ENCODE measurements around the gene RASA3.
"Not testable (repeated sequence)": the region's sequence is repeated elsewhere in the genome, so short reads cannot be mapped to it uniquely, and the experiment has no call there.

RASA3 gene

DNA sequence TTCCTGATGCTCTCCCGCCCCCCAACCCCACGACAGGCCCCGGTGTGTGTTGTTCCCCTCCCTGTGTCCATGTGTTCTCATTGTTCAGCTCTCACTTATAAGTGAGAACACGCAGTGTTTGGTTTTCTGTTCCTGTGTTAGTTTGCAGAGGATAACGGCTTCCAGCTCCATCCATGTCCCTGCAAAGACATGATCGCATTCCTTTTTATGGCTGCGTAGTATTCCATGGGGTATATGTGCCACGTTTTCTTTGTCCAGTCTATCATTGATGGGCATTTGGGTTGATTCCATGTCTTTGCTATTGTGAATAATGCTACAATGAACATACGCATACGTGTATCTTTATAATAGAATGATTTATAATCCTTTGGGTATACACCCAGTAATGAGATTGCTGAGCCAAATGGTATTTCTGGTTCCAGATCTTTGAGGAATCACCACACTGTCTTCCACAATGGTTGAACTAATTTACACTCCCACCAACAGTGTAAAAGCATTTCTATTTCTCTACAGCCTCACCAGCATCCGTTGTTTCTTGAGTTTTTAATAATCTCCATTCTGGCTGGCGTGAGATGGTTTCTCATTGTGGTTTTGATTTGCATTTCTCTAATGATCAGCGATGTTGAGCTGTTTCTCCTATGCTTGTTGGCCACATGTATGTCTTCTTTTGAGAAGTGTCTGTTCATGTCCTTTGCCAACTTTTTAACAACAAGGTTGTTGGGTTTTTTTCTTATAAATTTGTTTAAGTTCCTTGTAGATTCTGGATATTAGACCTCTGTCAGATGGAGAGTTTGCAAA is 26.6 kb upstream of the RASA3 start:
- DNase-seq (ENCODE audit: low read depth, low spot score); H3K4me3 ChIP-seq (ENCODE audit: low read length): not testable (repeated sequence)

GRCh38 chr13:114157869-114158495 is 25.6 kb upstream of the RASA3 start:
- H3K4me3 ChIP-seq (ENCODE audit: low read length): no peak overlapping the region
- DNase-seq (ENCODE audit: low read depth, low spot score): no peak

- H3K4me3 ChIP-seq (ENCODE audit: low read length): no peak overlapping the region
- DNase-seq (ENCODE audit: low read depth, low spot score): no peak
Observed at GRCh38 chr13:114155926-114156883, 23.8 kb upstream of the RASA3 start.

- no peak for DNase-seq (ENCODE audit: low read depth, low spot score)
- H3K4me3 ChIP-seq (ENCODE audit: low read length): no peak overlapping the region
Observed at GRCh38 chr13:114155320-114155719, 22.9 kb upstream of the RASA3 start.

- DNase-seq (ENCODE audit: low read depth, low spot score): peak; percentile 78
- peak overlapping the region; percentile 24 for H3K4me3 ChIP-seq (ENCODE audit: low read length)
Observed at GRCh38 chr13:114154476-114154875, 22.1 kb upstream of the RASA3 start.

GRCh38 chr13:114153485-114154080 is 21.2 kb upstream of the RASA3 start:
- DNase-seq (ENCODE audit: low read depth, low spot score): no peak
- H3K4me3 ChIP-seq (ENCODE audit: low read length): no peak overlapping the region

DNA sequence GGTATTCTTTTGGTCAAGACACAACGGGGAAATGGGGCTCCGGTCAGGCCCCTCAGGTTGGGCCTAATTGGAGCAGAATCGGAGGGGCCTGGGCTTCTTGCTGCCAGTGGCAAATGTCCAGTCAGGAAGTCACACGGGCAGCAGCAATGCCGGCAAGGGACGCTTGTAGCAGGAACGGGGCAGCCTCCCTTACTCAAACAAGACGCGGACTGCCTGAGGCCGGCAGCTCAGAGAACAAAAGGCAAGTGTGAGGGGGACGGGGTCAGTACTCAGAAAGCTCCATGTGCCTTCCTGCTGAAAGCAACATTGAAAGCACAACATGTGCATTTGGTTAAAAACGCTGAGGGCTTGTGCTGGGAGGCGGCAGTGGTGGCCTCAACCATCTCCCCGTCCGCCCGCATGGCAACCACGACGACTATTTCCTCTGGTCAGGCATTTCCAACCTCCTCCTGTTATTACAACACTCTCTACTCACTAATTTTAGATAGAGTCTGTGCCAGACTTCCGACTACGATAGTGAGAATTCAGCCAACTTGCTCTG is 20.5 kb upstream of the RASA3 start:
- no peak for DNase-seq (ENCODE audit: low read depth, low spot score)
- H3K4me3 ChIP-seq (ENCODE audit: low read length): no peak overlapping the region

DNA sequence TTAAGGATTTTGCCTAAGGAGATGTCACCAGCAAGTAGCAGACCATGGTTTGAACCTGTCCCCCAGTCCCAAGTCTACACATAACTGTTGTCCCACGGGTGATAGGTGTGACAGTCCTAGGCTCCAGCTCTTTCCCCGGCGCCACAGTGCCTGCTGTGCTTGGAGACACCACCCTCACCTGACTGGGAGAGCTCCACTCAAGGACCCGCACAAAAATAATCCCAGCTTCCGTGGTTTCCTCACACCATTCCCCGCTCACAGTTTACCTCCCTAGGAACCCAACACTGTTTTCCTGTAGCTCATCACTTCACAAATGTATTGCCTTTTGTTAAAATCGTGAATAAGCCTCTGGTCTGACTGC is 19.8 kb upstream of the RASA3 start:
- H3K4me3 ChIP-seq (ENCODE audit: low read length): no peak overlapping the region
- no peak for DNase-seq (ENCODE audit: low read depth, low spot score)

- no peak for DNase-seq (ENCODE audit: low read depth, low spot score)
- no peak overlapping the region for H3K4me3 ChIP-seq (ENCODE audit: low read length)
Observed at GRCh38 chr13:114151565-114152284, 19.3 kb upstream of the RASA3 start.

DNA sequence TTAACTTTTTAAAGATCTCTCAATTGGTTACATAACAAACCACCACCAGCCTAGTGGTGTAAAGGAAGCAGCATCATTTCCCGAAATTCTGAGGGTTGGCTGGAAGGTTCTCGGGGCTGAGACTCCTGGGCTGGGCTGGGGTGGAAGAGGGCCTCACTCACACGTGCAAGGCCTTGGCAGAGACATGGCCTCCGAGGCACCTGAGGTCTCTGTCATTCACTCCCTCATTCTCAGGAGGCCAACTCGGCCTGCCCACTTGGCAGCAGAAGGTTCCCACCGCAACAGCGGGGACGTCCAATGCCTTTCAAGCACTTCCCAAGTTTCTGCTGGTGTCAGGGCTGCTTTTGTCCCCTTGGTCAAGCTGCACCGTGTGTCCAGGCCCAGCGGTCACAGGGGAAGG is 18.6 kb upstream of the RASA3 start:
- H3K4me3 ChIP-seq (ENCODE audit: low read length): no peak overlapping the region
- no peak for DNase-seq (ENCODE audit: low read depth, low spot score)

GRCh38 chr13:114149774-114150740 is 17.6 kb upstream of the RASA3 start:
- no peak for DNase-seq (ENCODE audit: low read depth, low spot score)
- H3K4me3 ChIP-seq (ENCODE audit: low read length): no peak overlapping the region

- not testable (repeated sequence) for DNase-seq (ENCODE audit: low read depth, low spot score)
- peak overlapping the region; percentile 40 for H3K4me3 ChIP-seq (ENCODE audit: low read length)
Observed at GRCh38 chr13:114148886-114149285, 16.5 kb upstream of the RASA3 start.

DNA sequence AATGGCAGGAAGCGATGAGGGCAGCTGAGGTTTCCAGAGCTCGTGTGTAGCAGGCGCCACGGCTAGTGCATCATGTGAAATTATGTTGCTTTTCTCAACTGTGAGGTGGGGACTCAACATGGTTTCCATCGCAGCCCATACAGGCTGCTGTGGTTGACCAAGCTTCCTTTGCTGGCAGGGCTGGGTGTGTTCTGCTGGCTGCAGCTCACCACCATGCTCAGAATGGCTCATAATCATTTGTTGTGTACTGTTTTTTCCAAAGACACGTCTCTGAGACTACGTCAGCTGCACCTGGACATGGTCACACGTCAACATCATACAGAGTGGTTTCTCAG is 16.1 kb upstream of the RASA3 start:
- DNase-seq (ENCODE audit: low read depth, low spot score): peak; percentile 95
- H3K4me3 ChIP-seq (ENCODE audit: low read length): peak overlapping the region; percentile 40

DNA sequence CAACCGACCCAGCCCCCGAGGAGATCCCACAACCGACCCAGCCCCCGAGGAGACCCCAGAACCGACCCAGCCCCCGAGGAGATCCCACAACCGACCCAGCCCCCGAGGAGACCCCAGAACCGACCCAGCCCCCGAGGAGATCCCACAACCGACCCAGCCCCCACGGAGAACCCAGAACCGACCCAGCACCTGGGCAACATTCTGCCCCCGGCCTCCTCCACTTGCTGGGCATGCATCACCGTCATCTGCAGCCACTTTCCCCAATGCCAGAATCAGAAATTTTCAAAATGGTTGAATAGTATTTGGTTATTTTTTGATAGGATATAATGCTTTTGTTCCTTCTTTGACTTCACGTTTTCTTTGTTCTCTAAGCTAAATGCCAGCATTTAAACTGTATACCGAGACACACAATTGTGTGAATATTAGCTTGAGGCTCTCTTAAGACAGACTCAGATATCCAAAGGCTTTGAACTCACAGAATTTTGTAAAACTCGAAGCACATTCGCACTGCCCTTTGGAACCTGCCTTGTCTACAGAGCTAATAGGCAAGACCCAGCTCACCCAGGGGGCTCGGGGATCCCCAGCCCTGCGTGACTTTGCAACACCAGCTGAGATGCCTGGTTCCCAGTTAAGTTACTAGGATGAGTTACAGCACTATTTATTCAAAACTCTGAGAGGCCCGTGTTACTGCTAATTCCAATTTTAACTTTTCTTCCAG is 15.5 kb upstream of the RASA3 start:
- no peak for DNase-seq (ENCODE audit: low read depth, low spot score)
- peak overlapping the region; percentile 40 for H3K4me3 ChIP-seq (ENCODE audit: low read length)

DNA sequence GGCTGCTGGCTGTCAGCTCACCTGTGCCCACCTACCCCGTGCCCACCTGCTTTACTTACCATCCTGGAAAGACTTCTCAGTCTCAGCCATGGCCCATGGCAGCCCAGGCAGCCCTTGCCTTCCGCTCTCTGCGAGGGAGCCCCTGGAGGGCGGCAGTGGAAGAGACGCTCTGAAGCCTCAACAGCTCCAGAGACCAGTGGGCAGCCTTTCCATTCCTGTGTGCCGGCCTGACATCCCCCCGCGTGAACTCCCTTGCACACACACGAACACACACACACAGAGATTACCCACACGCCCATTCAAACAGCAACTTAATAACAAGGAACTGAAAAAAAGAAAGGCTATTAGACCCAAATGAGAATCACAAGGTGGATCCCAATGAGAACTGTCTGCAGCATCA is 14.2 kb upstream of the RASA3 start:
- no peak overlapping the region for H3K4me3 ChIP-seq (ENCODE audit: low read length)
- DNase-seq (ENCODE audit: low read depth, low spot score): no peak

DNA sequence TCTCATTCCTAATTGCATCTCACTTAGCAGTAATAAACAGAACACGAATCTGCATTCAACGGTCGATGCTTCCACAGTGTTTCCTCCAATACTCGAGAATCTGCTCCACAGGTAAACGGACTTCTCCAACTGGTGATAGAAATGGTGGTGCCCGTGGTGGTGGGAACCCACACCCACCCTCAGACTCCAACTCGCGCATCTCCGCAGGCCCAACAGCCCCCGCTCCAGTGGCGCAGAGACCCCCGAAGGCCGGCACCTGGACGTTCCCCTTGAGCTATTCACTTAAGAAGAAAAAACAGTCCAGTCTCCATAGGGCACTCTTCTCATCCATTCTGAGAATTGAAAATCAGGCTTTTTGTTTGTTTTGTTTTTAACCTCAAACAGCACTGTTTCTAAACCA is 13.8 kb upstream of the RASA3 start:
- no peak for DNase-seq (ENCODE audit: low read depth, low spot score)
- H3K4me3 ChIP-seq (ENCODE audit: low read length): no peak overlapping the region

GRCh38 chr13:114145722-114146121 is 13.3 kb upstream of the RASA3 start:
- no peak for DNase-seq (ENCODE audit: low read depth, low spot score)
- no peak overlapping the region for H3K4me3 ChIP-seq (ENCODE audit: low read length)

All from Jurkat, Clone E6-1 (cell line).